HepG2 (cell line): ENCODE measurements around the gene HAUS5.

Experiments
- ATF3 ChIP-seq: sonication (generic); formaldehyde crosslinking; IDR thresholded peaks from 2 replicates; pipeline ENCODE4 v1.4.0; 2020; ENCODE audit warnings: missing genetic modification reagents
- PHF21A ChIP-seq: sonication (generic); formaldehyde crosslinking; IDR thresholded peaks from 2 replicates; pipeline ENCODE4 v1.5.0; 2020; ENCODE audit warnings: mild to moderate bottlenecking, missing genetic modification reagents
- POLR2AphosphoS5 ChIP-seq: IDR thresholded peaks from 2 replicates; pipeline ENCODE4 v1.6.1; 2012; ENCODE audit warnings: low read depth, low read length
- ZNF253 ChIP-seq: sonication (generic); formaldehyde crosslinking; IDR thresholded peaks from 2 replicates; pipeline ENCODE4 v1.8.0; 2022; ENCODE audit warnings: mild to moderate bottlenecking, missing genetic modification reagents, borderline replicate concordance
- ZNF274 ChIP-seq: sonication (generic); formaldehyde crosslinking; IDR thresholded peaks from 2 replicates; pipeline ENCODE4 v1.5.1; 2020; ENCODE audit warnings: mild to moderate bottlenecking, missing genetic modification reagents
- TF ChIP-seq, protein P1 (sequence below): sonication (generic); formaldehyde crosslinking; IDR thresholded peaks from 2 replicates; pipeline ENCODE4 v1.4.0; 2020; ENCODE audit warnings: missing genetic modification reagents

DNA sequence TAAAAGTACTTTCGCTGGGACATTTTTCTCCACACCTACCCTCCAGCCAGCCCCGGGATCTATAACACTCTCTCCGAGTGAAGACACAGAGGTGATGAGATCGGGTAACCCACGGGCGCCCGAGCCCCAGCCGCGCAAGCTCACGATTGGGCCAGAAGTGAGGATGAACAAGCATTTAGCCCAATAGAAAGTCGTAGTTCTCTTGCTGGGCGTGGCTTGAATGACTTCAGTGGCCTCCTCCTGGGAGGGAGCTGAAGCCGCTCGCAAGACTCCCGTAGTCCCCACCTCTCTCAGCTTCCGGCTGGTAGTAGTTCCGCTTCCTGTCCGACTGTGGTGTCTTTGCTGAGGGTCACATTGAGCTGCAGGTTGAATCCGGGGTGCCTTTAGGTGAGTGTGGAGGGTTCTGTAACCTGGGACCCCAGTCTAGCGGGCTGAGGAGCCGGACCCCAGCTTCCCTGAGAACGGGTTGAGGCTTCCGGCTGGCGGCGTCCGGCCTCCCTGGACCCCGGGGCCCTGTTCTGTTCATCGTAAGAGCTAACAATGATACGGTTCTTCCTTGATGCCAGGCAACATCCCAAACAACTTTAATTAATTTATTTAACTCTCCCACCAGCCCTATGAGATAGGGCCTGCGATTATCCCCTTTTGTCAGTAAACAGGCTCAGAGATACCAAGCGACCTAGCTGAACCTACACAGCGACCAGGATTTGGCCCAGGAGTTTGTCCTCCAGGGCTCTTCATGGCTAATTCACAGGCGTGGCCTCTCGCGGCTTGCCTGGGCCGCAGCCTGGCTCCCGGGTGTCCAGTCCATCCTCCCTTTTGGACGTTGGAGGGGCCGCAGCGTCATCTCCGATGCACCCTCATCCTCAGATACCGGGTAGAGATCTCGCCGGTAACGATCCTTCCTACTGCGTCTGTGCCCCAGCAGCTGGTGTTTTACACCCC is 35.8 kb downstream of the HAUS5 start, which contains the start of gene COX6B1:
- TF ChIP-seq ZNF253 (CRISPR knock-in tag) (no peak), PHF21A (CRISPR knock-in tag) (0 out of 2 replicates have a peak, but pooled peaks have one; percentile 30), ATF3 (no peak; the same call in 1 of the 2 replicates), POLR2AphosphoS5 (peak; percentile 98), ZNF274 (CRISPR knock-in tag) (no peak)
- TF ChIP-seq, protein P1, sequence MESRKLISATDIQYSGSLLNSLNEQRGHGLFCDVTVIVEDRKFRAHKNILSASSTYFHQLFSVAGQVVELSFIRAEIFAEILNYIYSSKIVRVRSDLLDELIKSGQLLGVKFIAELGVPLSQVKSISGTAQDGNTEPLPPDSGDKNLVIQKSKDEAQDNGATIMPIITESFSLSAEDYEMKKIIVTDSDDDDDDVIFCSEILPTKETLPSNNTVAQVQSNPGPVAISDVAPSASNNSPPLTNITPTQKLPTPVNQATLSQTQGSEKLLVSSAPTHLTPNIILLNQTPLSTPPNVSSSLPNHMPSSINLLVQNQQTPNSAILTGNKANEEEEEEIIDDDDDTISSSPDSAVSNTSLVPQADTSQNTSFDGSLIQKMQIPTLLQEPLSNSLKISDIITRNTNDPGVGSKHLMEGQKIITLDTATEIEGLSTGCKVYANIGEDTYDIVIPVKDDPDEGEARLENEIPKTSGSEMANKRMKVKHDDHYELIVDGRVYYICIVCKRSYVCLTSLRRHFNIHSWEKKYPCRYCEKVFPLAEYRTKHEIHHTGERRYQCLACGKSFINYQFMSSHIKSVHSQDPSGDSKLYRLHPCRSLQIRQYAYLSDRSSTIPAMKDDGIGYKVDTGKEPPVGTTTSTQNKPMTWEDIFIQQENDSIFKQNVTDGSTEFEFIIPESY (CRISPR knock-in tag): no peak
